A549 (cell line): Measurements from ENCODE around the gene C4orf33. TPM values are rescaled to one million over a fixed set of nuclear protein-coding genes. Genes with fewer than 3 reads are reported as not detected.
A peak's percentile ranks its signal among the peaks of the same experiment; 100 is the strongest.

Experiments
- ATAC-seq, 2 experiments: fragments of 200-7000 bp in 1 of 2; fragments of >200 bp in 1 of 2; cut with Nextera tagmentation in 1 of 2; cut with Tn5 transposase in 1 of 2; 3 replicates each; pipeline versions ENCODE4 v1.8.0 to v1.9.1; 2018 to 2020; ENCODE audit warnings: mild to moderate bottlenecking in 1 of 2, moderate library complexity in 1 of 2
- CTCF ChIA-PET: fragments of 300-600 bp; sonication (Branson Sonifier 250); formaldehyde crosslinking; extraction: SDS; loops from one replicate; lab custom pipeline; 2021; ENCODE audit warnings: antibody characterized with exemption, inconsistent platforms; lab: Yijun Ruan, JAX
- POLR2A ChIA-PET: fragments of 350-600 bp; formaldehyde crosslinking; extraction: SDS; loops from one replicate; lab custom pipeline; 2021; ENCODE audit warnings: antibody characterized with exemption, inconsistent platforms; lab: Yijun Ruan, JAX
- DNase-seq, 2 experiments: peaks; one replicate each; pipeline versions ENCODE4 v3.0.0 to v3.0.0-alpha.2; 2011 to 2016; ENCODE audit warnings: low read depth in 1 of 2, low spot score in 1 of 2
- FAIRE-seq: peaks from 2 replicates; lab custom pipeline; 2011; peaks lifted over from hg19 to GRCh38; lab: Jason Lieb, UNC
- H3K27ac ChIP-seq, 2 experiments: fragments of >200 bp; sonication (Bioruptor Twin); formaldehyde crosslinking; 3 replicates each; pipeline ENCODE4 v1.5.1; 2016 to 2017
- H3K4me1 ChIP-seq: fragments of >200 bp; sonication (Bioruptor Twin); formaldehyde crosslinking; 3 replicates; pipeline ENCODE4 v1.6.1; 2016
- H3K4me2 ChIP-seq: fragments of >200 bp; sonication (Bioruptor Twin); formaldehyde crosslinking; 3 replicates; pipeline ENCODE4 v1.6.1; 2016
- H3K4me3 ChIP-seq: fragments of >200 bp; sonication (Bioruptor Twin); formaldehyde crosslinking; 3 replicates; pipeline ENCODE4 v1.5.1; 2016
- H3K9me3 ChIP-seq: fragments of >200 bp; sonication (Bioruptor Twin); formaldehyde crosslinking; 3 replicates; pipeline ENCODE4 v1.6.1; 2016
- ATOH8 ChIP-seq: fragments of 250-450 bp; sonication (Bioruptor Pico); IDR thresholded peaks from 2 replicates; pipeline ENCODE4 v1.5.0; 2020; ENCODE audit warnings: low read depth, mild to moderate bottlenecking, moderate library complexity
- CBX8 ChIP-seq: fragments of 200-600 bp; sonication (generic); IDR thresholded peaks from 2 replicates; pipeline ENCODE4 v1.6.1; 2016
- CEBPB ChIP-seq, 2 experiments: fragments of >200 bp in 1 of 2; sonication (Bioruptor Twin) in 1 of 2; formaldehyde crosslinking in 1 of 2; IDR thresholded peaks; 2 replicates each; pipeline ENCODE4 v1.6.1; 2012 to 2016
- CHD2 ChIP-seq: fragments of 150-350 bp; IDR thresholded peaks from 2 replicates; pipeline ENCODE4 v1.6.1; 2014; ENCODE audit warnings: low read length; ENCODE audit not compliant: partially characterized antibody
- CHD4 ChIP-seq: fragments of 200-600 bp; sonication (generic); IDR thresholded peaks from 2 replicates; pipeline ENCODE4 v1.6.1; 2016; ENCODE audit warnings: antibody characterized with exemption, mild to moderate bottlenecking, borderline replicate concordance
- E2F6 ChIP-seq: IDR thresholded peaks from 2 replicates; pipeline ENCODE4 v1.6.1; 2012; ENCODE audit warnings: low read depth, borderline replicate concordance
- EHMT2 ChIP-seq: fragments of 200-600 bp; sonication (generic); IDR thresholded peaks from 2 replicates; pipeline ENCODE4 v1.6.1; 2016; ENCODE audit warnings: antibody characterized with exemption, low read depth, mild to moderate bottlenecking, moderate library complexity
- EP300 ChIP-seq, 2 experiments: fragments of >200 bp; sonication (Bioruptor Twin); formaldehyde crosslinking; IDR thresholded peaks; 2 replicates in 1 of 2; 3 replicates in 1 of 2; pipeline ENCODE4 v1.6.1; 2016 to 2017
- FOSB ChIP-seq: fragments of 250-450 bp; sonication (Bioruptor Pico); IDR thresholded peaks from 2 replicates; pipeline ENCODE4 v1.5.0; 2020; ENCODE audit warnings: mild to moderate bottlenecking, moderate library complexity
- FOSL2 ChIP-seq, 2 experiments: fragments of 450-650 bp in 1 of 2; fragments of >200 bp in 1 of 2; sonication (Bioruptor Twin) in 1 of 2; formaldehyde crosslinking; IDR thresholded peaks; 2 replicates each; pipeline versions ENCODE4 v1.5.0 to v1.6.1; 2016 to 2020; ENCODE audit warnings: mild to moderate bottlenecking in 1 of 2, moderate library complexity in 1 of 2
- GATA3 ChIP-seq: IDR thresholded peaks from 2 replicates; pipeline ENCODE4 v1.6.1; 2012; ENCODE audit warnings: borderline replicate concordance
- HDAC2 ChIP-seq: fragments of 200-600 bp; sonication (generic); IDR thresholded peaks from 2 replicates; pipeline ENCODE4 v1.6.1; 2016
- HOXB5 ChIP-seq: fragments of 250-450 bp; sonication (Bioruptor Pico); IDR thresholded peaks from 2 replicates; pipeline ENCODE4 v1.5.0; 2020; ENCODE audit warnings: mild to moderate bottlenecking, moderate library complexity
- JUN ChIP-seq, 2 experiments: fragments of >200 bp; sonication (Bioruptor Twin); formaldehyde crosslinking; IDR thresholded peaks; 2 replicates in 1 of 2; 3 replicates in 1 of 2; pipeline ENCODE4 v1.6.1; 2016 to 2017
- JUNB ChIP-seq: fragments of >200 bp; sonication (Bioruptor Twin); formaldehyde crosslinking; IDR thresholded peaks from 2 replicates; pipeline ENCODE4 v1.6.1; 2016
- KDM1A ChIP-seq: fragments of 200-600 bp; sonication (generic); IDR thresholded peaks from 2 replicates; pipeline ENCODE4 v1.6.1; 2016; ENCODE audit warnings: low read depth, mild to moderate bottlenecking
- KDM5A ChIP-seq: fragments of 200-600 bp; sonication (generic); IDR thresholded peaks from 2 replicates; pipeline ENCODE4 v1.6.1; 2016; ENCODE audit warnings: antibody characterized with exemption, mild to moderate bottlenecking
- MAFK ChIP-seq: fragments of 450-650 bp; IDR thresholded peaks from 2 replicates; pipeline ENCODE4 v1.6.1; 2014; ENCODE audit not compliant: partially characterized antibody
- MAZ ChIP-seq: fragments of 150-350 bp; IDR thresholded peaks from 2 replicates; pipeline ENCODE4 v1.6.1; 2014; ENCODE audit warnings: antibody characterized with exemption, low read depth, low read length, borderline replicate concordance
- NPAS2 ChIP-seq: fragments of 250-450 bp; sonication (Bioruptor Pico); IDR thresholded peaks from 2 replicates; pipeline ENCODE4 v1.8.0; 2022; ENCODE audit warnings: mild to moderate bottlenecking, moderate library complexity, borderline replicate concordance
- PHF8 ChIP-seq: fragments of 200-600 bp; sonication (generic); IDR thresholded peaks from 2 replicates; pipeline ENCODE4 v1.6.1; 2016; ENCODE audit warnings: low read depth, mild to moderate bottlenecking, antibody characterized with exemption, moderate library complexity, borderline replicate concordance
- POLR2AphosphoS2 ChIP-seq: conservative IDR thresholded peaks from 2 replicates; pipeline ENCODE4 v1.6.1; 2012; ENCODE audit warnings: low read length, improper control_type of control experiment, inconsistent platforms
- RAD21 ChIP-seq, 2 experiments: fragments of >200 bp in 1 of 2; sonication (Bioruptor Twin) in 1 of 2; formaldehyde crosslinking in 1 of 2; IDR thresholded peaks in 1 of 2; conservative IDR thresholded peaks in 1 of 2; 2 replicates in 1 of 2; 3 replicates in 1 of 2; pipeline ENCODE4 v1.6.1; 2012 to 2018; ENCODE audit warnings: inconsistent platforms in 1 of 2
- RCOR1 ChIP-seq: fragments of 150-350 bp; IDR thresholded peaks from 2 replicates; pipeline ENCODE4 v1.6.1; 2014; ENCODE audit warnings: antibody characterized with exemption, low read length, low read depth
- RFX5 ChIP-seq: fragments of 450-650 bp; IDR thresholded peaks from 2 replicates; pipeline ENCODE4 v1.7.1; 2014; ENCODE audit warnings: antibody characterized with exemption, mild to moderate bottlenecking, moderate library complexity
- SMC3 ChIP-seq: fragments of >200 bp; sonication (Bioruptor Twin); formaldehyde crosslinking; IDR thresholded peaks from 3 replicates; pipeline ENCODE4 v1.6.1; 2018; ENCODE audit warnings: inconsistent platforms
- SREBF2 ChIP-seq: fragments of 450-650 bp; IDR thresholded peaks from 2 replicates; pipeline ENCODE4 v1.6.1; 2014; ENCODE audit warnings: mild to moderate bottlenecking, moderate library complexity
- ZC3H11A ChIP-seq: fragments of 450-650 bp; IDR thresholded peaks from 2 replicates; pipeline ENCODE4 v1.6.1; 2014; ENCODE audit warnings: antibody characterized with exemption, mild to moderate bottlenecking
- ZNF302 ChIP-seq: fragments of 250-450 bp; sonication (Bioruptor Pico); IDR thresholded peaks from 2 replicates; pipeline ENCODE4 v1.9.0; 2021; ENCODE audit warnings: inconsistent platforms, mild to moderate bottlenecking, moderate library complexity
- WGBS: methylation state at CpG from one replicate; pipeline ENCODE4 v1.1.6; 2017; ENCODE audit errors: missing lambda C conversion rate; 5-methylcytosine and 5-hydroxymethylcytosine counted together
- polyA minus RNA-seq: library from RNA; depleted of rRNA, polyadenylated mRNA; stranded (reverse); fragments of >200 nt; gene quantifications from 2 replicates; pipeline ENCODE4 v1.2.3, GENCODE V29; 2011; rRNA and poly(A)+ RNA removed
- polyA plus RNA-seq, 4 experiments: library from polyadenylated mRNA; depleted of rRNA in 3 of 4; stranded (reverse); fragments of >200 nt; fragmentation: RNase III in 1 of 4; extraction: RNeasy Plus Mini Kit Qiagen cat#74134 plus additional on column Dnase treatment in 1 of 4; gene quantifications; 2 replicates in 3 of 4; 3 replicates in 1 of 4; pipeline ENCODE4 v1.2.3, GENCODE V29; 2011 to 2017
- TF ChIP-seq, protein P1 (sequence below): fragments of 150-350 bp; IDR thresholded peaks from 2 replicates; pipeline ENCODE4 v1.6.1; 2014; ENCODE audit warnings: low read depth, mild to moderate bottlenecking, low read length
- TF ChIP-seq, protein P2 (sequence below): fragments of >200 bp; sonication (Bioruptor Twin); formaldehyde crosslinking; IDR thresholded peaks from 3 replicates; pipeline ENCODE4 v1.5.1; 2016
- TF ChIP-seq, protein P3 (sequence below): IDR thresholded peaks from 2 replicates; pipeline ENCODE4 v1.6.1; 2012

The C4orf33 gene, protein sequence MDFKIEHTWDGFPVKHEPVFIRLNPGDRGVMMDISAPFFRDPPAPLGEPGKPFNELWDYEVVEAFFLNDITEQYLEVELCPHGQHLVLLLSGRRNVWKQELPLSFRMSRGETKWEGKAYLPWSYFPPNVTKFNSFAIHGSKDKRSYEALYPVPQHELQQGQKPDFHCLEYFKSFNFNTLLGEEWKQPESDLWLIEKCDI
- 12.2 and 18.8 TPM in 2 replicates for polyA plus RNA-seq (2011; rRNA removed)
- 2.3 and 2.4 TPM in 2 replicates for polyA plus RNA-seq (2012; cell fraction: cytosol; rRNA removed)
- 1.00 and 1.2 TPM in 2 replicates for polyA plus RNA-seq (2012; cell fraction: nucleus; rRNA removed)
- 8.6 to 9.9 TPM (median 9.6 TPM) in 3 replicates for polyA plus RNA-seq (2017; fragmentation: RNase III; extraction: RNeasy Plus Mini Kit Qiagen cat#74134 plus additional on column Dnase treatment)
- polyA minus RNA-seq, result 1.6 and 2.2 TPM in 2 replicates

- Histone ChIP-seq H3K4me3 (peak within 1 kb of the TSS; percentile 58), H3K4me1 (peaks cover 9% of the 10 kb centered on the region; the same call in 2 of the 3 replicates), H3K4me2 (peak within 1 kb of the TSS; percentile 78), H3K27ac (peak within 1 kb of the TSS; percentile 88 to 93), H3K9me3 (no peaks in the 10 kb centered on the region)
- FAIRE-seq (no peak), ATAC-seq (peak; percentile 65 to 69; a peak in 5 of 6 replicates), DNase-seq (peak; percentile 45 to 71)
- TF ChIP-seq EHMT2, result no peak
- no peak for TF ChIP-seq KDM1A
- TF ChIP-seq PHF8, result no peak; the same call in 1 of the 2 replicates
- TF ChIP-seq, protein P1, sequence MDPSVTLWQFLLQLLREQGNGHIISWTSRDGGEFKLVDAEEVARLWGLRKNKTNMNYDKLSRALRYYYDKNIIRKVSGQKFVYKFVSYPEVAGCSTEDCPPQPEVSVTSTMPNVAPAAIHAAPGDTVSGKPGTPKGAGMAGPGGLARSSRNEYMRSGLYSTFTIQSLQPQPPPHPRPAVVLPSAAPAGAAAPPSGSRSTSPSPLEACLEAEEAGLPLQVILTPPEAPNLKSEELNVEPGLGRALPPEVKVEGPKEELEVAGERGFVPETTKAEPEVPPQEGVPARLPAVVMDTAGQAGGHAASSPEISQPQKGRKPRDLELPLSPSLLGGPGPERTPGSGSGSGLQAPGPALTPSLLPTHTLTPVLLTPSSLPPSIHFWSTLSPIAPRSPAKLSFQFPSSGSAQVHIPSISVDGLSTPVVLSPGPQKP, result no peak
- no peak for TF ChIP-seq ATOH8 (CRISPR knock-in tag)
- TF ChIP-seq CEBPB (IDR thresholded peaks at IDR 0.05), result no peak
- TF ChIP-seq NPAS2, result no peak
- no peak for TF ChIP-seq EP300 (IDR thresholded peaks at IDR 0.05)
- no peak for TF ChIP-seq FOSB
- TF ChIP-seq CHD2, result no peak
- TF ChIP-seq, protein P2, sequence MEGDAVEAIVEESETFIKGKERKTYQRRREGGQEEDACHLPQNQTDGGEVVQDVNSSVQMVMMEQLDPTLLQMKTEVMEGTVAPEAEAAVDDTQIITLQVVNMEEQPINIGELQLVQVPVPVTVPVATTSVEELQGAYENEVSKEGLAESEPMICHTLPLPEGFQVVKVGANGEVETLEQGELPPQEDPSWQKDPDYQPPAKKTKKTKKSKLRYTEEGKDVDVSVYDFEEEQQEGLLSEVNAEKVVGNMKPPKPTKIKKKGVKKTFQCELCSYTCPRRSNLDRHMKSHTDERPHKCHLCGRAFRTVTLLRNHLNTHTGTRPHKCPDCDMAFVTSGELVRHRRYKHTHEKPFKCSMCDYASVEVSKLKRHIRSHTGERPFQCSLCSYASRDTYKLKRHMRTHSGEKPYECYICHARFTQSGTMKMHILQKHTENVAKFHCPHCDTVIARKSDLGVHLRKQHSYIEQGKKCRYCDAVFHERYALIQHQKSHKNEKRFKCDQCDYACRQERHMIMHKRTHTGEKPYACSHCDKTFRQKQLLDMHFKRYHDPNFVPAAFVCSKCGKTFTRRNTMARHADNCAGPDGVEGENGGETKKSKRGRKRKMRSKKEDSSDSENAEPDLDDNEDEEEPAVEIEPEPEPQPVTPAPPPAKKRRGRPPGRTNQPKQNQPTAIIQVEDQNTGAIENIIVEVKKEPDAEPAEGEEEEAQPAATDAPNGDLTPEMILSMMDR, result no peak
- TF ChIP-seq JUNB, result no peak
- TF ChIP-seq JUN (IDR thresholded peaks at IDR 0.05), result no peak
- TF ChIP-seq MAZ, result no peak
- no peak for TF ChIP-seq E2F6
- TF ChIP-seq MAFK, result no peak
- no peak for TF ChIP-seq HOXB5 (CRISPR knock-in tag)
- TF ChIP-seq RFX5, result no peak
- TF ChIP-seq SREBF2, result no peak
- ChIA-PET CTCF (no interaction called here), POLR2A (no interaction called here)
- WGBS, result under 1% methylated on average over 14 of the region's 14 CpGs
These were observed at the start of gene C4orf33 for GRCh38 chr4:129095811-129096454. Gene C4orf33, plus strand, starts transcription at chr4:129096152. Its CDS starts 6,459 bp downstream, at chr4:129102611.

DNA sequence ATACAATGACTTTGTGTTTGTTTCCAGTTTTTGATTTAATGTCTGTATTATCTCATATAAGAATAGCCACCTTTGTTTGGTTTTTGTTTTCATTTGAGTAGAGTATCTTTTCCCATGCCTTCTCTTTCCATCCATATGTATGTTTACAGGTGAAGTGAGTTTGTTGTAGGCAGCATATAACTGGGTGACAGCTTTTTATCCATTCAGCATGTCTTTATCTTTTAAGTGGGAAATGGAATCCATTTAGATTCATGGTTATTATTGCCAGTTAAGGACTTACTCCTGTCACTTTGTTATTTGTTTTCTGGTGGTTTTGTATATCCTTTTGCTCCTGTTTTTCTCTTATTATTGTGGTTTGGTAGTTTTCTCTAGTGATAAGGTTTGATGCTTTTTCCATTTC, 36.9 kb upstream of the C4orf33 start:
- H3K4me2 ChIP-seq, result no peak overlapping the region
- H3K27ac ChIP-seq, result no peak overlapping the region
- no peak for FAIRE-seq
- POLR2A ChIA-PET, result no interaction called here
- CTCF ChIA-PET, result no interaction called here
- ATAC-seq, result no peak
- H3K4me1 ChIP-seq, result no peaks in the 10 kb centered on the region
- H3K9me3 ChIP-seq, result peaks cover 62% of the 10 kb centered on the region
- DNase-seq, result no peak
- H3K4me3 ChIP-seq, result no peak overlapping the region
- TF ChIP-seq RAD21 (conservative IDR thresholded peaks at IDR 0.05 in 1 of 2, IDR thresholded peaks at IDR 0.05 in 1 of 2) (no peak), SMC3 (no peak), ATOH8 (CRISPR knock-in tag) (no peak), GATA3 (no peak), CHD2 (no peak), CBX8 (no peak), RCOR1 (no peak), KDM5A (no peak), HDAC2 (no peak), ZNF302 (CRISPR knock-in tag) (no peak), CHD4 (no peak), POLR2AphosphoS2 (no peak), FOSL2 (IDR thresholded peaks at IDR 0.05) (no peak), FOSL2 (CRISPR knock-in tag; IDR thresholded peaks at IDR 0.05) (no peak), SREBF2 (no peak), HOXB5 (CRISPR knock-in tag) (no peak), ZC3H11A (no peak)
- TF ChIP-seq, protein P3, sequence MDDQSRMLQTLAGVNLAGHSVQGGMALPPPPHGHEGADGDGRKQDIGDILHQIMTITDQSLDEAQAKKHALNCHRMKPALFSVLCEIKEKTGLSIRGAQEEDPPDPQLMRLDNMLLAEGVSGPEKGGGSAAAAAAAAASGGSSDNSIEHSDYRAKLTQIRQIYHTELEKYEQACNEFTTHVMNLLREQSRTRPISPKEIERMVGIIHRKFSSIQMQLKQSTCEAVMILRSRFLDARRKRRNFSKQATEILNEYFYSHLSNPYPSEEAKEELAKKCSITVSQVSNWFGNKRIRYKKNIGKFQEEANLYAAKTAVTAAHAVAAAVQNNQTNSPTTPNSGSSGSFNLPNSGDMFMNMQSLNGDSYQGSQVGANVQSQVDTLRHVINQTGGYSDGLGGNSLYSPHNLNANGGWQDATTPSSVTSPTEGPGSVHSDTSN, result no peak
